IMR-90 (cell line): ENCODE measurements around the gene PLAAT1.

Experiments
- BHLHE40 ChIP-seq: fragments of 150-350 bp; IDR thresholded peaks from 2 replicates; pipeline ENCODE4 v1.6.1; 2016; ENCODE audit warnings: mild to moderate bottlenecking, low read depth, low read length
- CEBPB ChIP-seq: IDR thresholded peaks from 2 replicates; pipeline ENCODE4 v1.6.1; 2012; ENCODE audit warnings: low read depth, low read length, improper control_type of control experiment
- CTCF ChIP-seq: conservative IDR thresholded peaks from 2 replicates; pipeline ENCODE4 v1.5.1; 2012; ENCODE audit warnings: mild to moderate bottlenecking, low read depth, low read length, improper control_type of control experiment
- FOS ChIP-seq: fragments of 150-350 bp; IDR thresholded peaks from 2 replicates; pipeline ENCODE4 v1.6.1; 2016; ENCODE audit warnings: low read depth, low read length
- MAFK ChIP-seq: IDR thresholded peaks from 2 replicates; pipeline ENCODE4 v1.6.1; 2012; ENCODE audit warnings: low read depth, low read length, improper control_type of control experiment
- MXI1 ChIP-seq: IDR thresholded peaks from 2 replicates; pipeline ENCODE4 v1.6.1; 2012; ENCODE audit warnings: low read depth, mild to moderate bottlenecking, low read length, moderate library complexity, borderline replicate concordance
- NFE2L2 ChIP-seq: fragments of 150-350 bp; IDR thresholded peaks from 2 replicates; pipeline ENCODE4 v1.6.1; 2016; ENCODE audit warnings: low read depth, mild to moderate bottlenecking, low read length
- POLR2A ChIP-seq: IDR thresholded peaks from 2 replicates; pipeline ENCODE4 v1.6.1; 2012; ENCODE audit warnings: mild to moderate bottlenecking, low read depth, low read length
- RAD21 ChIP-seq: IDR thresholded peaks from 2 replicates; pipeline ENCODE4 v1.6.1; 2012; ENCODE audit warnings: low read length, improper control_type of control experiment
- RFX5 ChIP-seq: IDR thresholded peaks from 2 replicates; pipeline ENCODE4 v1.8.0; 2012; ENCODE audit warnings: low read depth, mild to moderate bottlenecking, low read length, moderate library complexity
- SMC3 ChIP-seq: fragments of 150-350 bp; IDR thresholded peaks from 2 replicates; pipeline ENCODE4 v1.6.1; 2016; ENCODE audit warnings: low read depth, mild to moderate bottlenecking, antibody characterized with exemption, low read length, moderate library complexity
- TF ChIP-seq, protein P1 (sequence below): fragments of 150-350 bp; IDR thresholded peaks from 2 replicates; pipeline ENCODE4 v1.6.1; 2017; ENCODE audit warnings: mild to moderate bottlenecking, antibody characterized with exemption, low read length, low read depth
- TF ChIP-seq, protein P2 (sequence below): fragments of 150-350 bp; IDR thresholded peaks from 2 replicates; pipeline ENCODE4 v1.6.1; 2016; ENCODE audit warnings: low read depth, mild to moderate bottlenecking, low read length, moderate library complexity, borderline replicate concordance

GRCh38 chr3:193310914-193311723 is 70.1 kb downstream of the PLAAT1 start:
- TF ChIP-seq NFE2L2 (no peak), CTCF (no peak), POLR2A (no peak), MAFK (no peak), RFX5 (no peak), BHLHE40 (no peak), FOS (no peak), SMC3 (no peak), RAD21 (no peak), CEBPB (no peak), MXI1 (no peak)
- TF ChIP-seq, protein P1, sequence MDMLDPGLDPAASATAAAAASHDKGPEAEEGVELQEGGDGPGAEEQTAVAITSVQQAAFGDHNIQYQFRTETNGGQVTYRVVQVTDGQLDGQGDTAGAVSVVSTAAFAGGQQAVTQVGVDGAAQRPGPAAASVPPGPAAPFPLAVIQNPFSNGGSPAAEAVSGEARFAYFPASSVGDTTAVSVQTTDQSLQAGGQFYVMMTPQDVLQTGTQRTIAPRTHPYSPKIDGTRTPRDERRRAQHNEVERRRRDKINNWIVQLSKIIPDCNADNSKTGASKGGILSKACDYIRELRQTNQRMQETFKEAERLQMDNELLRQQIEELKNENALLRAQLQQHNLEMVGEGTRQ = no peak
- TF ChIP-seq, protein P2, sequence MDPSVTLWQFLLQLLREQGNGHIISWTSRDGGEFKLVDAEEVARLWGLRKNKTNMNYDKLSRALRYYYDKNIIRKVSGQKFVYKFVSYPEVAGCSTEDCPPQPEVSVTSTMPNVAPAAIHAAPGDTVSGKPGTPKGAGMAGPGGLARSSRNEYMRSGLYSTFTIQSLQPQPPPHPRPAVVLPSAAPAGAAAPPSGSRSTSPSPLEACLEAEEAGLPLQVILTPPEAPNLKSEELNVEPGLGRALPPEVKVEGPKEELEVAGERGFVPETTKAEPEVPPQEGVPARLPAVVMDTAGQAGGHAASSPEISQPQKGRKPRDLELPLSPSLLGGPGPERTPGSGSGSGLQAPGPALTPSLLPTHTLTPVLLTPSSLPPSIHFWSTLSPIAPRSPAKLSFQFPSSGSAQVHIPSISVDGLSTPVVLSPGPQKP = no peak
